ENCODE results near the gene AZGP1. TPM values are rescaled to one million over a fixed set of nuclear protein-coding genes. Genes with fewer than 3 reads are reported as not detected.
"Not testable (repeated sequence)": the region's sequence is repeated elsewhere in the genome, so short reads cannot be mapped to it uniquely, and the experiment has no call there.

Gene AZGP1
- total RNA-seq, 1 donor from 2014 or later: not detected

- Mint-ChIP-seq H3K4me1 (ENCODE audit: low read depth) (no peaks in the 10 kb centered on the region), H3K36me3 (ENCODE audit: low read depth) (no peaks in the 10 kb centered on the region), H3K4me3 (ENCODE audit: unreplicated experiment) (no peak overlapping the region), H3K27me3 (ENCODE audit: low read depth) (peaks cover 28% of the 10 kb centered on the region), H3K9me3 (ENCODE audit: low read depth) (peaks cover 13% of the 10 kb centered on the region), H3K27ac (ENCODE audit: unreplicated experiment) (no peak overlapping the region)
- TF ChIP-seq CTCF (IDR thresholded peaks at IDR 0.05): no peak
- DNase-seq (ENCODE audit: low spot score): no peak
Measured at GRCh38 chr7:99947608-99948007, 28.2 kb downstream of the AZGP1 start.

- Mint-ChIP-seq H3K27ac (ENCODE audit: unreplicated experiment) (no peak overlapping the region), H3K9me3 (ENCODE audit: low read depth) (peaks cover 7% of the 10 kb centered on the region), H3K4me1 (ENCODE audit: low read depth) (no peaks in the 10 kb centered on the region), H3K27me3 (ENCODE audit: low read depth) (peaks cover 33% of the 10 kb centered on the region), H3K36me3 (ENCODE audit: low read depth) (no peaks in the 10 kb centered on the region), H3K4me3 (ENCODE audit: unreplicated experiment) (no peak overlapping the region)
- TF ChIP-seq CTCF (IDR thresholded peaks at IDR 0.05): no peak
- no peak for DNase-seq (ENCODE audit: low spot score)
Measured at GRCh38 chr7:99944497-99945070, 31.2 kb downstream of the AZGP1 start.

GRCh38 chr7:99943641-99944496 lies 32.0 kb downstream of the AZGP1 start:
- H3K36me3 Mint-ChIP-seq (ENCODE audit: low read depth): no peaks in the 10 kb centered on the region
- TF ChIP-seq CTCF (IDR thresholded peaks at IDR 0.05): no peak
- no peak for DNase-seq (ENCODE audit: low spot score)
- no peak overlapping the region for H3K27ac Mint-ChIP-seq (ENCODE audit: unreplicated experiment)
- H3K27me3 Mint-ChIP-seq (ENCODE audit: low read depth): peaks cover 33% of the 10 kb centered on the region
- no peak overlapping the region for H3K4me3 Mint-ChIP-seq (ENCODE audit: unreplicated experiment)
- H3K9me3 Mint-ChIP-seq (ENCODE audit: low read depth): peaks cover 12% of the 10 kb centered on the region
- no peaks in the 10 kb centered on the region for H3K4me1 Mint-ChIP-seq (ENCODE audit: low read depth)

GRCh38 chr7:99938296-99938695 lies 37.5 kb downstream of the AZGP1 start:
- H3K9me3 Mint-ChIP-seq (ENCODE audit: low read depth): peaks cover 20% of the 10 kb centered on the region

GRCh38 chr7:99935009-99935408 lies 40.8 kb downstream of the AZGP1 start:
- H3K27ac Mint-ChIP-seq (ENCODE audit: unreplicated experiment); H3K4me3 Mint-ChIP-seq (ENCODE audit: unreplicated experiment); H3K4me1 Mint-ChIP-seq (ENCODE audit: low read depth); H3K36me3 Mint-ChIP-seq (ENCODE audit: low read depth); DNase-seq (ENCODE audit: low spot score): not testable (repeated sequence)
- peaks cover 14% of the 10 kb centered on the region for H3K9me3 Mint-ChIP-seq (ENCODE audit: low read depth)
- H3K27me3 Mint-ChIP-seq (ENCODE audit: low read depth): peaks cover 29% of the 10 kb centered on the region

More at GRCh38 chr7:99938296-99938695, 37.5 kb downstream of the AZGP1 start:
- Mint-ChIP-seq H3K4me3 (ENCODE audit: unreplicated experiment) (no peak overlapping the region), H3K36me3 (ENCODE audit: low read depth) (peaks cover 3% of the 10 kb centered on the region), H3K4me1 (ENCODE audit: low read depth) (no peaks in the 10 kb centered on the region), H3K27ac (ENCODE audit: unreplicated experiment) (no peak overlapping the region), H3K27me3 (ENCODE audit: low read depth) (peaks cover 33% of the 10 kb centered on the region)
- no peak for DNase-seq (ENCODE audit: low spot score)
- TF ChIP-seq CTCF (IDR thresholded peaks at IDR 0.05): no peak

All from chondrocyte (in vitro differentiated cells).